GM21526 (cell line): ENCODE data around the gene SRGAP1.
"Not testable (repeated sequence)": the region's sequence is repeated elsewhere in the genome, so short reads cannot be mapped to it uniquely, and the experiment has no call there.

Experiments used
- ATAC-seq: cut with Tn5 transposase; IDR thresholded peaks from one replicate; pipeline ENCODE4 v1.9.1; 2021; ENCODE audit warnings: moderate library complexity; ENCODE audit not compliant: unreplicated experiment, low FRiP score

SRGAP1 gene

GRCh38 chr12:64066776-64067175 lies 222.3 kb downstream of the SRGAP1 start:
- no peak for ATAC-seq

- ATAC-seq: no peak
Measured at GRCh38 chr12:64070454-64070853, 226.0 kb downstream of the SRGAP1 start.

DNA sequence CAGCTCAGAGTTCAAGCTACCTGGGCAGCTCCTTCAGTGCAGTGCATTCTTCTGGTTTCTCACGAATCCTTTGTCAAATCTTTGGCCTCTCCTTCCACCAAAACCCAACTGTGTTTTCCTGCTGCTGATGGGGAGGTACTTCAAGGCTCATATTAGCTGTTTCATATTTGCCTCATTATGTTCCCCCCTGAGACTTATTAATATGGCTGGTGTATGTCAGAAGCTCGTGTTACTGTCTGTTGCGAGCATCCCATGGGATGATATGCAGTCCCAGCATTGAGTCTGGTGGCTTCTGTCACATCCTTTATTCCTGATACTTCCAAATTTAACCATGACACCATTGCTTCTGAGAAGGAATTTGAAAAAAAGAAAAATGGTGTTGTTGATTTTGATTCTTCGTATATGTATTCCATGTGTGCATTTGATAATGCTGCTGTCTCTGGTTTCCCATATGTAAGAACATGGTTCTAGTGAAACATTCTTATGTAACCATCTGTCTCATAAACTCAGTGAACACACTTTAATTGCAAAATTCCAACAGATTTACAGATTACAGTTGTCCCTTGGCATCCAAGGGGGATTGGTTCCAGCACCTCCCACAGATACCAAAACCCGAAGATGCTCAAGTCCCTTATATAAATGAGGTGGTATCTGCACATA lies 228.5 kb downstream of the SRGAP1 start:
- ATAC-seq: no peak

DNA sequence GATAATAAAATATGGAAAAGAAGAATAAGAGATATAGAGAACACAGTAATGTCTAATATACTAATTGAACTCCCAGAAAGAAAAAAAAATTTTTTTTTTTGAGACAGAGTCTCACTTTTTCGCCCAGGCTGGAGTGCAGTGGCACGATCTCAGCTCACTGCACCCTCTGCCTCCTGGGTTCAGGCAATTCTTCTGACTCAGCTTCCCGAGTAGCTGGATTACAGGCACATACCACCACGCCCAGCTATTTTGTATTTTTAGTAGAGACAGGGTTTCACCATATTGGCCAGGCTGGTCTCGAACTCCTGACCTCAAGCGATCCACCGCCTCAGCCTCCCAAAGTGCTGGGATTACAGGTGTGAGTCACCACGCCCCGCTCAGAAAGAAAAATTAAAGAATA lies 232.1 kb downstream of the SRGAP1 start:
- not testable (repeated sequence) for ATAC-seq

- no peak for ATAC-seq
Measured at GRCh38 chr12:64077922-64078321, 233.4 kb downstream of the SRGAP1 start.

GRCh38 chr12:64080319-64081007 lies 236.0 kb downstream of the SRGAP1 start:
- no peak for ATAC-seq

- ATAC-seq: no peak
Measured at GRCh38 chr12:64081008-64081404, 236.5 kb downstream of the SRGAP1 start.

DNA sequence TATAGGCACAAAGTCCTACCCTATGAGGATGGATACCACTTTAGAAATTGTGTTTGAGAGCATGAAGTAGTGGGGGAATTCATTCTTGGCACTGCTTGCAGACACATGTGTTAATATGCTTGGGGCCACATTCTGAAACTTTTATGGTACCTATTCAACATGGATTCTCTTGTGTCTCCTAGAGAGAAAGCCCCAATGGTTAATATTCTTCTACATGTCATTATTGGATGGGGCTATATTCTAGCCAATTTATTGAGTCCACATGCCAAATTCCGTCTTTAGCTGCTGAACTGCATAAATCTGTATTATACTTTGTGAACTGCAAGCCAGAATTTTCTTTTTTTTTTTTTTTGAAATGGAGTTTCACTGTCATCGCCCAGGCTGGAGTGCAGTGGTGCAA lies 237.6 kb downstream of the SRGAP1 start:
- ATAC-seq: no peak

- no peak for ATAC-seq
Measured at GRCh38 chr12:64082866-64083268, 238.4 kb downstream of the SRGAP1 start.

DNA sequence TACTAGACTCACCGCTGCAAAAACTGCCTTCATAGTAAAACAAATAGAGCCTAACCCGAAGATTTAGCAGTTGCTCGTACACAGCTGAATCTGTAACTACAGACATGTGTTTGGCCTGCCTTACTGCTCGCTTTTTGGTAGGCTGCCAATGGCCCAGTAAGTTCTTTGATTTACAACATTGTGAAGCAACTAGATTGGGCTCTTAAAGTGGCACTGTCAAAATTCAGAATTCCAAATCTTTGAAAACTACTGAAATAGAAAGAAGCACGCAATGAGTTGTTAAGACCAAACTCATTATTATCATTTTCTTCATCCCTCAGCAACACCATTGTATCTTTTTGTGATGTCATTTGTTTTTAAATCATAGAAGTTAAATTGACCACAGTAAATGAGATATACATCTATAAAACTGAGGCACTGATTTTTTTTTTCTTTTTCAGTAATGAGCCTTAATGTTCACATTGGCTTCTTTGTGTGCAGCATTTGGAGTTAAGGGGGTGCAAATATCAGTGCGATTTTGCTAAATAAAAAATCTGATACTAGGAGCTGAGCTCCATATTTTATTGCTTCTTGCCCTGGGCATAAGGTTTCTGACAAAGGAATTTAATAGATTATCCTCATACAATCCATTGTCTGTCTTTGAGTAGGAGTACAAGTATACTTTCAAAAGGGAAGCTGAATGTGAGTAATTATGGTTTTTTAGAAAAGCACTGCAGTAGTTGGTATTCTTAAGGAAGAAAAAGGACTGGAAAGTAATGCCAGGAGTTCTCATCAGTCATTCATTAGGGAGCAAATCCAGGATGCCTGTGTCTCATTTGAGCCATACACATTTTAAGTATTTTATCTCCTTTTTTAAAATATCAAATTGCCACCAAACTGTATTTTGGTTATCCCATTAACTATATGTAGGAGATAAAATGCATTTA lies 239.0 kb downstream of the SRGAP1 start:
- no peak for ATAC-seq

- no peak for ATAC-seq
Measured at GRCh38 chr12:64085154-64085553, 240.7 kb downstream of the SRGAP1 start.

DNA sequence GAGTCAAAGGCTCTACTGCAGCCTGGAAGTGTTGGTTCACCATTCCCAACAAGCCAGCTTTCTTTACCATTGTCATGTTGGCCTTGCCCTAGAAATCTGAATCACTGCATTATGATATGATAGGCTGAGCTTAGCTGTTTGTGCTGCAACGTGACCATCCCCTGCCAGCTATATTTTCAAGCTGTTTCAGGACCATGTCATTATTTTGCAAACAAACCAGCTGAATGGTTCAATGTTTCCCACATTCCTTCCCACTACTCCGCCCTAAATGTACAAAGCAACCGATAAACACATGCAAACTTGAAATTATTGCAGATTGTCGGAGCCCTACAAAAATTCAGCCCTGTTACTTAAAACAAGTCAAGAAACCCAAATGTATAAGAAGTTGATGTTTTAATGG lies 241.5 kb downstream of the SRGAP1 start:
- no peak for ATAC-seq

GRCh38 chr12:64086946-64087345 lies 242.4 kb downstream of the SRGAP1 start:
- ATAC-seq: no peak

GRCh38 chr12:64087761-64088160 lies 243.3 kb downstream of the SRGAP1 start:
- ATAC-seq: no peak

GRCh38 chr12:64088431-64089349 lies 244.2 kb downstream of the SRGAP1 start:
- ATAC-seq: no peak

DNA sequence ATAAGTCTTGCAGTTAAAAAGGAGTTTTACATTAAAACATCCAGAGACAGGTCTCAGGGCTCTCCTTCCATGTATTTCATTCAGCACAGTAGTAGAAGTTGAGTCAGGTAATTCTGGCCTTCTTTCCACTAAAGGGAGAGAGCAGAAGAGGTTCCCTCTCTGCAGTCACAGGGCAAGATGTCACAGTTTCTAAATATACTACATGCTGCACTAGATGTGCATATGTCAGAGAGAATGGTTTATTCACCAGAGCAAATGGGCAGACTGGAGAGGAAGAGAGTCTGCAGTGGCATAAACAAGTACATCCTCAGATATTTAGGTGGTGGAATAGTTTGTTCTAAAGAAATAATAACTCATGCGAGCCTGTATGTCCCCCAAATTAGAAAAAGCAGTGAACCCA lies 245.5 kb downstream of the SRGAP1 start:
- no peak for ATAC-seq

DNA sequence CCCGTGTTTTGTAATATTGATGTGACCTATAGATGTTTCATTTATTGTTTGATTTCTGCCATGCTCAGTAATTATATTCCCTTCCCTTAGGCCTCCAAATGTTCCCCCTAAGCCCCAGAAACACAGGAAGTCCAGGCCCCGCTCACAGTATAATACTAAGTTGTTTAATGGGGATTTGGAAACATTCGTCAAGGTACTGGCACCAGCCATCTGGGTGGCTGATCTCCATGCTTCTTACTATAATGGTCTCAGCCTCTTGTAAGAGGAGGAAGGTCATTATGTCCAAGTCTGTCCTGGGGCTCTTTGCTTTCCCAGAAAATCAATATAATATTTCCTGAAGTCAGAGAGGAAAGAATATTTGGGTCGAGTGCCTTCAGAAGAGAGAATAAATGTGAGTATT lies 246.7 kb downstream of the SRGAP1 start:
- no peak for ATAC-seq

DNA sequence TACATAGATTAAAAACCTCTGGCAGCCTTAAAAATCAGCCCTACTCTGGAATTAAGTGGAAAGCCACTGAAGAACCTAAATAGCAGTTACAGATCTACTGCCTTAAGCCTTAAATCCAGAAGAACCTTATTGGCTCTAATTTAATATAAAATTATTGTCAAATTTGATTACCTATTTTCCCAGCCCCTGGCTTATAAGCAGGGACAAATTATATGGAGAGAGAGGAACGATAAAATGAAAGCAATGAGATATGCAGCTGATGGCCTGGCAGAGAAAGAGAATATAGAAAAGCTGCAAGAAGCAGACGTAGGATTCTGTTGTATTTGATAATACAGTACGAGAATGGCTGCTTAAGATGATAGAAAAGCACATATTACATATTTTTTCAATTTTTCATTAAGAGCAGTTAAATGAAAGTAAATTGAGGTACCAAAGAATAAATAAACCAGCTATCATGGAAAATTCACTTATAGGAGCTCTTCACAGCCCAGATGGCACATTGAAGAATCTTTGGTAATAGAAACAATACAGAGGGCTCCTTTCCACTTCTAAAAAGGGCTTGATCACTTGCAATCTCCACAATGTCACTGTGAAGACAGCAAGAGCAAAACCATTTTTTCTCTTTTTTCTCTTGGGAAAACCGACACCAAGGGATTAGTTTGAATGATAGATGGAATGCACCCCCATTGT lies 248.2 kb downstream of the SRGAP1 start:
- no peak for ATAC-seq

DNA sequence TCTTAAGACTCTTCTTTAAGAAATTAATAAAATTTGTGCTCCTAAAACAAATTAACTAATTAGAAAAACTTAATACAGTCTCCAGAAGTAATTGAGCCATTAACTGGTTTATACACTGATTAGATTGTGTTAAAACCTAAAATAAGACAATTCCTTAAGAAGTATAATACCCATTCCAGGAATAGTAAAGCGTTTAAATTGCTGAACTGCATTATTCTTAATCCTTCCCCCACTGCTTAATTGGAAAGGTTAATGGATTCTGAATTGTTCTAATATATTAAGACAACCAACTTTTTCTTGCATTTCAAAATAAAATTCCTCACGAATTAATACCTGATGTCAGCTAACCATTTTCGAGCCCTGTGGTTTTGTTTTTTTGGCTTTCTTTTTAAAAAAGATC lies 249.2 kb downstream of the SRGAP1 start:
- no peak for ATAC-seq
